Mesendoderm (in vitro differentiated cells): ENCODE results near the gene SIGLEC8. TPM values are rescaled to one million over a fixed set of nuclear protein-coding genes. Genes with fewer than 3 reads are reported as not detected.

Experiments used
- DNase-seq: peaks from one replicate; pipeline ENCODE4 v3.0.0; 2013
- H2AK5ac ChIP-seq: 2 replicates; pipeline ENCODE4 v1.6.1; 2013; ENCODE audit warnings: low read length, inconsistent platforms
- H2BK120ac ChIP-seq: 2 replicates; pipeline ENCODE4 v1.6.1; 2013; ENCODE audit warnings: low read depth, mild to moderate bottlenecking, low read length, moderate library complexity, mixed read lengths
- H2BK15ac ChIP-seq: replicated peaks from 2 replicates; pipeline ENCODE4 v1.6.1; 2013; ENCODE audit warnings: low read depth, mild to moderate bottlenecking, moderate library complexity
- H2BK5ac ChIP-seq: 2 replicates; pipeline ENCODE4 v1.6.1; 2013; ENCODE audit warnings: low read length, inconsistent platforms
- H3K18ac ChIP-seq: 2 replicates; pipeline ENCODE4 v1.6.1; 2013; ENCODE audit warnings: mild to moderate bottlenecking, low read length, mixed read lengths
- H3K23ac ChIP-seq: one replicate; pipeline ENCODE4 v1.6.1; 2013; ENCODE audit warnings: low read length
- H3K27ac ChIP-seq: 2 replicates; pipeline ENCODE4 v1.5.1; 2013; ENCODE audit warnings: low read depth, mild to moderate bottlenecking, inconsistent platforms, low read length, moderate library complexity
- H3K27me3 ChIP-seq: 2 replicates; pipeline ENCODE4 v1.6.1; 2013; ENCODE audit warnings: low read length, control low read depth, mild to moderate bottlenecking, inconsistent platforms; ENCODE audit not compliant: insufficient read depth, poor library complexity
- H3K36me3 ChIP-seq: 2 replicates; pipeline ENCODE4 v1.6.1; 2013; ENCODE audit warnings: low read length, inconsistent platforms; ENCODE audit not compliant: control insufficient read depth, insufficient read depth
- H3K4ac ChIP-seq: one replicate; pipeline ENCODE4 v1.6.1; 2013; ENCODE audit warnings: low read depth, mild to moderate bottlenecking, low read length, moderate library complexity
- H3K4me1 ChIP-seq: 2 replicates; pipeline ENCODE4 v1.6.1; 2013; ENCODE audit warnings: low read depth, low read length, inconsistent platforms; ENCODE audit not compliant: control insufficient read depth
- H3K4me2 ChIP-seq: 2 replicates; pipeline ENCODE4 v1.6.1; 2013; ENCODE audit warnings: low read length
- H3K4me3 ChIP-seq: 2 replicates; pipeline ENCODE4 v1.5.1; 2013; ENCODE audit warnings: mild to moderate bottlenecking, low read length
- H3K56ac ChIP-seq: one replicate; pipeline ENCODE4 v1.6.1; 2013; ENCODE audit warnings: low read length
- H3K79me1 ChIP-seq: 2 replicates; pipeline ENCODE4 v1.6.1; 2013; ENCODE audit warnings: low read length, inconsistent platforms
- H3K79me2 ChIP-seq: 2 replicates; pipeline ENCODE4 v1.6.1; 2013; ENCODE audit warnings: mild to moderate bottlenecking, low read length; ENCODE audit not compliant: control insufficient read depth, insufficient read depth
- H3K9ac ChIP-seq: 2 replicates; pipeline ENCODE4 v1.6.1; 2013; ENCODE audit warnings: low read length, inconsistent platforms
- H4K5ac ChIP-seq: one replicate; pipeline ENCODE4 v1.6.1; 2013; ENCODE audit warnings: low read length
- H4K8ac ChIP-seq: one replicate; pipeline ENCODE4 v1.6.1; 2013; ENCODE audit warnings: low read depth, mild to moderate bottlenecking, control low read depth, low read length, moderate library complexity
- WGBS: extraction: QIAGEN DNeasy Blood & Tissue Kit; methylation state at CpG from one replicate; pipeline ENCODE4 v1.1.7; 2013; ENCODE audit warnings: low lambda C conversion rate, missing lambda C conversion rate; ENCODE audit not compliant: insufficient coverage; ENCODE audit errors: extremely low coverage; 5-methylcytosine and 5-hydroxymethylcytosine counted together
- small RNA-seq: library from polyadenylated mRNA; stranded (forward); fragments of <200 nt; extraction: miRNeasy Mini kit (QIAGEN cat#:217004); gene quantifications from one replicate; pipeline ENCODE3, GENCODE V24; 2013; ENCODE audit not compliant: insufficient read depth

The SIGLEC8 gene

DNA sequence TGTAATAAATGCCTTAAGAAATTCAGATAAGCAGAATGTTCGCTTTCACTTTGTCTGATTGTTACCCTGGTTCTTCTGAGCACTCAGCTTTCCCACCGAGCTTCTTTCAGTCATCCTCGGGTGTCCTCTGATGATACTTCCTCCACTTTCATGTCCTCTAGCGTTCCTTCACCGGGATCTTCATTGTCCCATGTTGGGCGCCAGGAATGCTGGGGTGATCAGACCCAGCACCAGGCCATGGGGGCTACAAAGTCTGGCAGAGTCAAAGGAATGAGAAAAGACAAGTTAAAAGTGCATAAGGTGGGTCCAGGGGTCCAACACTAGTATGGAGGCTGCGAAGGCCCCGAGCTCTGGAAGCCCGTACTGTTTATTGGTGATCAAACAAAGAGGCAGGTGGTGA lies 56.1 kb downstream of the SIGLEC8 start:
- Histone ChIP-seq H3K56ac (no peak overlapping the region), H3K4me3 (no peak overlapping the region)
- WGBS = no CpG with 5 or more reads among the region's 9 CpGs

More for the DNA sequence above, 56.1 kb downstream of the SIGLEC8 start:
- H3K79me2 ChIP-seq = no peaks in the 10 kb centered on the region
- no peak overlapping the region for H3K23ac ChIP-seq
- no peak overlapping the region for H2BK15ac ChIP-seq
- no peak overlapping the region for H2BK120ac ChIP-seq
- H3K4me1 ChIP-seq = no peaks in the 10 kb centered on the region
- DNase-seq = no peak
- H2AK5ac ChIP-seq = no peak overlapping the region
- H4K5ac ChIP-seq = no peak overlapping the region
- no peak overlapping the region for H2BK5ac ChIP-seq
- no peak overlapping the region for H3K4ac ChIP-seq
- H3K36me3 ChIP-seq = no peaks in the 10 kb centered on the region
- H4K8ac ChIP-seq = no peak overlapping the region
- H3K4me2 ChIP-seq = no peak overlapping the region
- no peaks in the 10 kb centered on the region for H3K27me3 ChIP-seq
- H3K18ac ChIP-seq = no peak overlapping the region
- no peaks in the 10 kb centered on the region for H3K79me1 ChIP-seq
- H3K9ac ChIP-seq = no peak overlapping the region
- no peak overlapping the region for H3K27ac ChIP-seq

Small RNAs within 50 kb of the gene (small RNA-seq; reads per million reads assigned to genes)
- gene AC020914.3 (not detected), gene AC020914.5 (not detected)
